ENCODE measurements around the gene SLC7A4.

DNA sequence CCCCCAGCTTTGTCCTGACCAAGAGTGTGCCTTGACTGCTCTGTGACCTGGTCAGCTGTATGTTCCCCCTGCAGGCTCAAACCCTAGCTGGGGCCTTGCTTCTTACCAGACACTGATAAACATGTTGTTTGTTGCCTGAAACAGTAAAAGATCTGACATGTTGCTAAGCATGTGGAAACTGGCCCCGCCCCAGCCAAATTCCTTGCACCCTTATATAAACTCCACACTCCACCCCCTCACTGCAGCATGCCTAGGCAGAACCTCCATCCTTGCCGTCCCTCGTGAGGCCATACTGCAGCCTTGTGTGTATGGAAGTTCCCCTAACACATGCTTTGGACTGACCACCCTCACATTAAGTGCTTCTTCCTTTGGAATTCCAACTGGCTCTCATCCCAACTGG lies 40.7 kb upstream of the SLC7A4 start:
- TF ChIP-seq RAD21 (conservative IDR thresholded peaks at IDR 0.05) (no peak), MXI1 (conservative IDR thresholded peaks at IDR 0.05; ENCODE audit: poor library complexity, severe bottlenecking) (no peak), TAF1 (IDR thresholded peaks at IDR 0.05; ENCODE audit: low read depth) (no peak)
